GM12872 (cell line): ENCODE measurements around the gene SLC17A4.
A peak's percentile ranks its signal among the peaks of the same experiment; 100 is the strongest.

ENCODE experiments used
- TF ChIP-seq, protein P1 (sequence below): IDR thresholded peaks from 3 replicates; pipeline ENCODE4 v1.5.1; 2011; ENCODE audit warnings: low read depth, mild to moderate bottlenecking, low read length, moderate library complexity; ENCODE audit not compliant: insufficient read depth

The SLC17A4 gene

DNA sequence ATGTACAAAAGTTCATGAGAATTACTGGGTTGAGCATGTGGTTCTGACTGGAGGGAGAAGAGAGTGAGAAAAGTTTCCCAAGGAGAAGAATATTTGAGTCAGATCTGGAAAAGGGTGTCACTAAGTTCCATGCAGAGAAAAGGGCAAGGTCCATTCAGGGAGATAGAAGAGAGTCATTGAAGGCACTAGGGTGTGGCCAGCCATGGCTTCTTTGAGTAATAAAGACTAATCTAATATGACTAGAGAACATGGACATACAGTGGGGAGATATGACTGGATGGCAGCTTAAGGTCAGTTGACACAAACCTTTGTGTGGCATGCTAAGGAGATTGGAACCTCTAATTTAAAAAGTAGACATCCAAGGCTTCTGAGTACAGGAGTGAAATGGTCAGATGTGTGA lies 10.7 kb upstream of the SLC17A4 start:
- TF ChIP-seq, protein P1, sequence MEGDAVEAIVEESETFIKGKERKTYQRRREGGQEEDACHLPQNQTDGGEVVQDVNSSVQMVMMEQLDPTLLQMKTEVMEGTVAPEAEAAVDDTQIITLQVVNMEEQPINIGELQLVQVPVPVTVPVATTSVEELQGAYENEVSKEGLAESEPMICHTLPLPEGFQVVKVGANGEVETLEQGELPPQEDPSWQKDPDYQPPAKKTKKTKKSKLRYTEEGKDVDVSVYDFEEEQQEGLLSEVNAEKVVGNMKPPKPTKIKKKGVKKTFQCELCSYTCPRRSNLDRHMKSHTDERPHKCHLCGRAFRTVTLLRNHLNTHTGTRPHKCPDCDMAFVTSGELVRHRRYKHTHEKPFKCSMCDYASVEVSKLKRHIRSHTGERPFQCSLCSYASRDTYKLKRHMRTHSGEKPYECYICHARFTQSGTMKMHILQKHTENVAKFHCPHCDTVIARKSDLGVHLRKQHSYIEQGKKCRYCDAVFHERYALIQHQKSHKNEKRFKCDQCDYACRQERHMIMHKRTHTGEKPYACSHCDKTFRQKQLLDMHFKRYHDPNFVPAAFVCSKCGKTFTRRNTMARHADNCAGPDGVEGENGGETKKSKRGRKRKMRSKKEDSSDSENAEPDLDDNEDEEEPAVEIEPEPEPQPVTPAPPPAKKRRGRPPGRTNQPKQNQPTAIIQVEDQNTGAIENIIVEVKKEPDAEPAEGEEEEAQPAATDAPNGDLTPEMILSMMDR = no peak

DNA sequence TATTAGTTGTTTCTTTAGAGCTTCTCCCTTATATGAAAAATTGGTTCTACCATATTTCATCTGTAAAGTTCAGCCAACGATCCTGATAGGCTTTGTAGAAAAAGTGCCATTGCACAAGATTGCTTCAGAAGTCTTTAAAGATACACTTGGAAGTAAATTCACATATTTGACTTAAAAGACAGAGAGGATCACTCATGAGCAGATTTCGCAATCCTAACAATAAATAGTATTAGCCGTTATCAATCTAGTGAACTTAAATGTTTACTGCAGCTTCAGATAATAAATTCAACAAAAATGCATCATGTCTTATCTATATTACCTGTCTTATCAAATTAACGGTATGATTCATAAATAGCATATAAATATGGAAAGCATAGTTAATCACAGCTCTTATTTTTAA lies 8.7 kb upstream of the SLC17A4 start:
- TF ChIP-seq, protein P1 = no peak

DNA sequence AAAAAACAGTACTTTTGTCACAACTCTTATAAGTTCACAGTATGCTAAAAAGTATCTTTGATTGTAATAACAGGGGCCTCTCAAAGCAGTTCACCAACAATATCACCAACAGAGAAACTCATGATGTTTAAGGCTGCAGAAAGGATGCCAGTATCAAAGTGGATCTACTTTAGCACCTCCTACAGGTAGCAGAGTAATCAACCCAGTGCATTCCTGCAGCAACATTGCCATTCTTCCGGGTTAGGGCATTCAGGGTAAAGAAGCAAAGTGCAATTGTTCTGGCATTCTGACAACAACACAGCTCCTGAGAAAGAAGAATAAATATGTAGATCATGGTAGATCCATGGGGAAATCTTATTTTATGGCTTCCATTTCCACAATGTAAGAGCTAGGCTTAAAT lies 7.6 kb upstream of the SLC17A4 start:
- TF ChIP-seq, protein P1 = 0 out of 3 replicates have a peak, but pooled peaks have one; percentile 22

DNA sequence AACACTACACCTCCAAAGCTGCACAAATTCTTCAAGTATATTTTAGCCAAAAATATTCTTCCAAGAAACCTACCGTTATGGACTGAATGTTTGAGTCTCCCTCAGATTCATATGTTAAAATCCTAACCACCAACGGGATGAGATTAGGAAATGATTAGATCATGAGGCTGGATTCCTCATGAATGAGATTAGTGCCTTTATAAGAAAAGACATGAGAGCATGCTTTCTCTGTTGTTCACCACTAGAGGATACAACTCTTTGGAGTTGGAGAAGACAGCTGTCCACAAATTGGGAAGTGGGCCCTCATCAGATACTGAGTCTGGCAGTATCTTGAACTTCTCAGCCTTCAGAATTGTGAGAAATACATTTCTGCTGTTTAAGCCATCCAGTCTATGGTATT lies 7.1 kb upstream of the SLC17A4 start:
- TF ChIP-seq, protein P1 = no peak

DNA sequence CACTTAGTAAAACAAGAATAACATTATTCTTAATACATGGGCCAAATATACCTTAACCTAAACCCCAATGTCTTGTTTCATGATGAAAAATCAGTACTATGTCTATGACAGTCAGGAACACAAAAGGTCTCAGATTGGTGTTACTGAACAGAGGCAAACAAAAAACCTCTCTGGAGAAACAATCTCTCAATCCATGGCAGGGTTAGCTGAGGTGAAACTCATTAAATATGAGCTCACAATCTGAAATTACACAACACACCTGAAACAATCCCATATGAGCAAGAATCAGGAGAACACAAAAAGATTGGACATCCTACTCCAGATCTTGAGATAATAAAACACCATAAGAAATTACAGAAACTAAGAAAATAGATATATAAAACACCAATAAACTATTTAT lies 6.5 kb upstream of the SLC17A4 start:
- TF ChIP-seq, protein P1 = no peak

DNA sequence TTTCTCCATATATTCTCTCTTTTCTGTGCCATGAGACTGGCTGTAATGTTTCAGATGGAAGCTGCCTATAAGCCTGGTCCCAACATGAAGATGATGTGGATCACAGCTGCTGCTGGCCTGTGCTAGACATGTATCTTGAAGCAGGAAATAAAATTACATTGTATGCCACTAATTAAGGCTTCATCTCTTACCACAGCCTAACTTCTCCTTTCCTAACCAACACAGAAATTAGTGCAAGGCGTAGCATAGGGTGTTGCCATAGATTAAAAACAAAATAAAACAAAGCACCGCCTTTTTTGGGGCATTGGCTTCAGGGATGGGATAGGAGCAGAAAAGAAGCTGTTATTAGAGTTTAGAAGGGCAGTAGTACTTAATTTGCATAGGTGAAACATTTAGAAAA lies 4.7 kb upstream of the SLC17A4 start:
- TF ChIP-seq, protein P1 = no peak

DNA sequence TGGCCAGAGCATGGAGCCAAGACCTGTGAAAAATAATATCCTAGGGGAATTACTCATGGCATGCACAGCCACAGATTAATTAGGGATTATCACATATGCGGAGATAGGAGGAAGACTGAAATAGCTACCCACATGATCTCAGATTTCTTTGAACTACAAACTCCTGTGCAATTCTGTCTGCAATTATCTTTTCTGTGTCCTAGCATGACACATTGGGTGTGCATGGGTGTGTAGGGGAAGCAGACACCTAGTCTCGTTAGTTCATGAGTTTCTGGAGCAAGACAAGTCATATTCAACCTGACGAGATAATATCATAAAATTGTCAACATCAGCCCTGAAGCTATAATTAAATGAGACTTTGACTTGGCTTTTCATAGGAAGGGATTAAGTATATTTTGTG lies 3.6 kb upstream of the SLC17A4 start:
- TF ChIP-seq, protein P1 = no peak

DNA sequence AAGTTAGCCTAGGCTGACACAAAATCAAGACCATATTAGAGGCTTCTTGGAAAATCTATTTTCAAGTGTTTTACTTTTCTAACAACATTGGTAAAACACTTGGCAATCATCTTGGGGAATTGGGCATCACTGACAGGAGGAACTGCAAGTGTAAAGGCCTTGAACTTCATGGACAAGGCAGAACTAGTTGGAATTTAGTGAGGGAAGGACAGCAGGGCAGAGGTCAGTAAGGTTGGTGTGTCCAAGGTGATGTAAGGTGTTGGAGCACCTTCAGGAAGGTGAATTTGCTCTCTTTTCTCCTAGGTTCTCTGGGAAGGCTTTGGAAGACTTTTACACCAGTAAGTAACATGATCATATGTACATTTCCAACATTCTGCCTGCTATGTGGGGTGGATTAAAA lies 1.5 kb upstream of the SLC17A4 start:
- TF ChIP-seq, protein P1 = no peak
